GM18951 (cell line): ENCODE data around the gene TMEM202.
"Not testable (repeated sequence)": the region's sequence is repeated elsewhere in the genome, so short reads cannot be mapped to it uniquely, and the experiment has no call there.

ENCODE experiments used
- POLR2A ChIP-seq: IDR thresholded peaks from 4 replicates; pipeline ENCODE4 v1.6.1; 2011; ENCODE audit warnings: mild to moderate bottlenecking; ENCODE audit not compliant: insufficient read length, insufficient read depth; ENCODE audit errors: extremely low read depth
- in situ Hi-C: fragments of 300-500 bp; cut with MboI; formaldehyde crosslinking; loops from one replicate; pipeline ENCODE4 v1.12.0; 2022; ENCODE audit warnings: low sequenced_read_pairs, mixed read lengths, inconsistent platforms; ENCODE audit not compliant: unreplicated experiment

The TMEM202 gene

GRCh38 chr15:72379856-72380430 lies 18.2 kb upstream of the TMEM202 start:
- in situ Hi-C loops: no loop called here
- no peak for TF ChIP-seq POLR2A

GRCh38 chr15:72380743-72381142 lies 17.4 kb upstream of the TMEM202 start:
- in situ Hi-C loops: no loop called here
- no peak for TF ChIP-seq POLR2A

- TF ChIP-seq POLR2A: no peak
- in situ Hi-C loops: no loop called here
These were observed 16.0 kb upstream of the TMEM202 start for GRCh38 chr15:72382146-72382545.

GRCh38 chr15:72387741-72388140 lies 10.4 kb upstream of the TMEM202 start:
- in situ Hi-C loops: no loop called here
- no peak for TF ChIP-seq POLR2A

GRCh38 chr15:72389231-72389630 lies 8.9 kb upstream of the TMEM202 start:
- in situ Hi-C loops: no loop called here
- no peak for TF ChIP-seq POLR2A

GRCh38 chr15:72396331-72396730 lies 1.8 kb upstream of the TMEM202 start:
- in situ Hi-C loops: not testable (repeated sequence)

GRCh38 chr15:72398648-72399047 lies 543 bp downstream of the TMEM202 start:
- no peak for TF ChIP-seq POLR2A
- in situ Hi-C loops: no loop called here

- in situ Hi-C loops: no loop called here
- no peak for TF ChIP-seq POLR2A
These were observed 4.6 kb downstream of the TMEM202 start for GRCh38 chr15:72402726-72403125.

- no peak for TF ChIP-seq POLR2A
- in situ Hi-C loops: no loop called here
These were observed 6.3 kb downstream of the TMEM202 start for GRCh38 chr15:72404356-72404755.

- no peak for TF ChIP-seq POLR2A
- in situ Hi-C loops: no loop called here
These were observed 6.7 kb downstream of the TMEM202 start for GRCh38 chr15:72404841-72405240.

- no peak for TF ChIP-seq POLR2A
- in situ Hi-C loops: no loop called here
These were observed 8.8 kb downstream of the TMEM202 start for GRCh38 chr15:72406936-72407335.

GRCh38 chr15:72411111-72411510 lies 13.0 kb downstream of the TMEM202 start:
- in situ Hi-C loops: no loop called here

GRCh38 chr15:72411544-72411943 lies 13.4 kb downstream of the TMEM202 start:
- no peak for TF ChIP-seq POLR2A
- in situ Hi-C loops: no loop called here

More at GRCh38 chr15:72411111-72411510, 13.0 kb downstream of the TMEM202 start:
- TF ChIP-seq POLR2A: no peak

- in situ Hi-C loops: not testable (repeated sequence)
These were observed 15.2 kb downstream of the TMEM202 start for GRCh38 chr15:72413337-72413736.

- in situ Hi-C loops: no loop called here
- no peak for TF ChIP-seq POLR2A
These were observed 17.2 kb downstream of the TMEM202 start for GRCh38 chr15:72415304-72415703.

GRCh38 chr15:72419768-72420167 lies 21.7 kb downstream of the TMEM202 start:
- in situ Hi-C loops: not testable (repeated sequence)
